Esophagus squamous epithelium (tissue), 4 donors: Measurements from ENCODE around the gene ANKRD11.

Experiments
- CTCF ChIP-seq, 6 experiments: fragments of 450-650 bp in 4 of 6; fragments of 200-600 bp in 2 of 6; sonication (generic) in 2 of 6; IDR thresholded peaks; one replicate each; pipeline ENCODE4 v1.5.1; 2016 to 2019; ENCODE audit warnings: antibody characterized with exemption in 6 of 6, mild to moderate bottlenecking in 4 of 6, moderate library complexity in 4 of 6
- POLR2A ChIP-seq, 4 donors: fragments of 450-650 bp; IDR thresholded peaks; one replicate each; pipeline ENCODE4 v1.6.1; 2017; ENCODE audit warnings: antibody characterized with exemption in 4 of 4, mild to moderate bottlenecking in 4 of 4, moderate library complexity in 3 of 4

DNA sequence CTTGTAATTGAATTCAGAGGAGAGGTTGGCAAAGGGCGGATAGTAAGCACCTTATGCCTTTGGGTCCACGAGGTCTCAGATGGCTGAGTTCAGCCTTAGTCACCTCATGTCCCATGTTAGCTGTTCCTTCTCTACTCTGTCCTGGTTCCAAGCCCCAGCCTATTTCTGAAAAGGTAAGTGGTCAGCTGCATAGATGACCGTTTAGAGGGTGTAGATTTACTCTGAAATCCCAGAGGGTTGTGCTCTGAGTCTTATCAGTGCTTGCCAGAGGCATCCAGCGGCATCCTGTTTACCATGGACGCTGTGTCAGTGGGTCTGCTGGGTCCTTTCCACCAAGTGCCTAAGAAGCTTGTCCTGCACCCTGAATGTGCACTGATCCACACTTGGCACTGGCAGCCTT lies 271.0 kb downstream of the ANKRD11 start:
- no peak for TF ChIP-seq CTCF (IDR thresholded peaks at IDR 0.05)
- no peak for TF ChIP-seq POLR2A (IDR thresholded peaks at IDR 0.05)
